ENCODE data around the gene TMBIM4.

GRCh38 chr12:66130267-66131066 is 39.3 kb downstream of the TMBIM4 start, which contains the start of gene LLPH:
- no peak for TF ChIP-seq TCF7L2 (IDR thresholded peaks at IDR 0.05; ENCODE audit: borderline replicate concordance, extremely low read depth, insufficient read depth, insufficient read length)
- no peak for TF ChIP-seq CTCF (IDR thresholded peaks at IDR 0.05 in 2 of 3, conservative IDR thresholded peaks at IDR 0.05 in 1 of 3; ENCODE audit: borderline replicate concordance in 1 of 3, insufficient read depth in 1 of 3, low read depth in 2 of 3, low read length in 2 of 3)
- TF ChIP-seq POLR2AphosphoS5 (IDR thresholded peaks at IDR 0.05; ENCODE audit: low read depth, low read length) = peak; percentile 98
- no peak for TF ChIP-seq CEBPB (IDR thresholded peaks at IDR 0.05; ENCODE audit: low read depth)
- peak; percentile 89 for TF ChIP-seq POLR2A (IDR thresholded peaks at IDR 0.05; ENCODE audit: borderline replicate concordance, extremely low read depth, insufficient read depth, insufficient read length)
- no peak for TF ChIP-seq RAD21 (IDR thresholded peaks at IDR 0.05; ENCODE audit: low read depth)
- TF ChIP-seq EZH2 (IDR thresholded peaks at IDR 0.05) = no peak
- TF ChIP-seq EGR1 (IDR thresholded peaks at IDR 0.05; ENCODE audit: low read depth) = peak; percentile 78
- TF ChIP-seq ATF3 (IDR thresholded peaks at IDR 0.05) = no peak
- peak; percentile 20; the same call in 1 of the 2 replicates for TF ChIP-seq JUND (IDR thresholded peaks at IDR 0.05)
- TF ChIP-seq REST (IDR thresholded peaks at IDR 0.05; ENCODE audit: low read depth) = no peak
- TF ChIP-seq ZNF274 (IDR thresholded peaks at IDR 0.05; ENCODE audit: low read depth, low read length) = no peak
- TF ChIP-seq SIN3A (IDR thresholded peaks at IDR 0.05; ENCODE audit: low read depth) = peak; percentile 99
- TF ChIP-seq SP1 (IDR thresholded peaks at IDR 0.05; ENCODE audit: low read depth) = peak; percentile 48
